Neural cell (in vitro differentiated cells): ENCODE data around the gene NKX2-2.

Experiments
- EP300 ChIP-seq: fragments of 450-650 bp; conservative IDR thresholded peaks from 2 replicates; pipeline ENCODE4 v1.6.1; 2014; ENCODE audit warnings: antibody characterized with exemption, mild to moderate bottlenecking, moderate library complexity; ENCODE audit not compliant: poor library complexity, severe bottlenecking
- EZH2 ChIP-seq: fragments of 200-600, 300-800 bp; shearing (Covaris generic), sonication (generic); IDR thresholded peaks from 2 replicates; pipeline ENCODE4 v1.6.1; 2014; ENCODE audit warnings: antibody characterized with exemption, low read length, borderline replicate concordance, mild to moderate bottlenecking; ENCODE audit not compliant: insufficient read depth, poor library complexity, severe bottlenecking
- POLR2AphosphoS5 ChIP-seq: IDR thresholded peaks from 2 replicates; pipeline ENCODE4 v1.6.1; 2012
- RAD21 ChIP-seq: fragments of 450-650 bp; conservative IDR thresholded peaks from 2 replicates; pipeline ENCODE4 v1.6.1; 2014; ENCODE audit warnings: antibody characterized with exemption, mild to moderate bottlenecking, moderate library complexity
- REST ChIP-seq: IDR thresholded peaks from 2 replicates; pipeline ENCODE4 v1.6.1; 2012; ENCODE audit warnings: borderline replicate concordance
- TF ChIP-seq, protein P1 (sequence below): fragments of 450-650 bp; IDR thresholded peaks from 2 replicates; pipeline ENCODE4 v1.5.1; 2014; ENCODE audit warnings: antibody characterized with exemption, mild to moderate bottlenecking, moderate library complexity; ENCODE audit not compliant: poor library complexity, severe bottlenecking

DNA sequence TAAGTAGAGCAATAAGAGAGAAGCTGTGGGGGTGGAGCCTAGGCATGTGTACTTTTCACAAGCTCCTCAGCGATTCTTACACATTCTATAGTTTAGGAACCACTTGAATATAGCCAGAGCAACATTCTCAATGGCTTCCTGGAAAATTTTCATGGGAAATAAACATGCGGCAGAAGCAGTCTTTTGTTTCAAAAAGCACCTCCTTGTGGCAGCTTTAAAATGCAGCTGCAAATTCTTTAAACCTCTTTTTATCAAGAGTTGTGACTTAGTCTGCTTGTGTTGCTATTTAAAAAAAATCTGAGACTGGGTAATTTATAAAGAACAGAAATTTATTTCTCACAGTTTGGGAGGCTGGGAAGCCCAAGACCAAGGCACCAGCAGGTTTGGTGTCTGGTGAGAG, 23.8 kb downstream of the NKX2-2 start:
- TF ChIP-seq RAD21: no peak
- TF ChIP-seq, protein P1, sequence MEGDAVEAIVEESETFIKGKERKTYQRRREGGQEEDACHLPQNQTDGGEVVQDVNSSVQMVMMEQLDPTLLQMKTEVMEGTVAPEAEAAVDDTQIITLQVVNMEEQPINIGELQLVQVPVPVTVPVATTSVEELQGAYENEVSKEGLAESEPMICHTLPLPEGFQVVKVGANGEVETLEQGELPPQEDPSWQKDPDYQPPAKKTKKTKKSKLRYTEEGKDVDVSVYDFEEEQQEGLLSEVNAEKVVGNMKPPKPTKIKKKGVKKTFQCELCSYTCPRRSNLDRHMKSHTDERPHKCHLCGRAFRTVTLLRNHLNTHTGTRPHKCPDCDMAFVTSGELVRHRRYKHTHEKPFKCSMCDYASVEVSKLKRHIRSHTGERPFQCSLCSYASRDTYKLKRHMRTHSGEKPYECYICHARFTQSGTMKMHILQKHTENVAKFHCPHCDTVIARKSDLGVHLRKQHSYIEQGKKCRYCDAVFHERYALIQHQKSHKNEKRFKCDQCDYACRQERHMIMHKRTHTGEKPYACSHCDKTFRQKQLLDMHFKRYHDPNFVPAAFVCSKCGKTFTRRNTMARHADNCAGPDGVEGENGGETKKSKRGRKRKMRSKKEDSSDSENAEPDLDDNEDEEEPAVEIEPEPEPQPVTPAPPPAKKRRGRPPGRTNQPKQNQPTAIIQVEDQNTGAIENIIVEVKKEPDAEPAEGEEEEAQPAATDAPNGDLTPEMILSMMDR: no peak
- TF ChIP-seq EP300: no peak
- no peak for TF ChIP-seq EZH2
- no peak for TF ChIP-seq POLR2AphosphoS5
- TF ChIP-seq REST: no peak
